ENCODE results near the gene FMO3.
A peak's percentile ranks its signal among the peaks of the same experiment; 100 is the strongest.

Gene FMO3

DNA sequence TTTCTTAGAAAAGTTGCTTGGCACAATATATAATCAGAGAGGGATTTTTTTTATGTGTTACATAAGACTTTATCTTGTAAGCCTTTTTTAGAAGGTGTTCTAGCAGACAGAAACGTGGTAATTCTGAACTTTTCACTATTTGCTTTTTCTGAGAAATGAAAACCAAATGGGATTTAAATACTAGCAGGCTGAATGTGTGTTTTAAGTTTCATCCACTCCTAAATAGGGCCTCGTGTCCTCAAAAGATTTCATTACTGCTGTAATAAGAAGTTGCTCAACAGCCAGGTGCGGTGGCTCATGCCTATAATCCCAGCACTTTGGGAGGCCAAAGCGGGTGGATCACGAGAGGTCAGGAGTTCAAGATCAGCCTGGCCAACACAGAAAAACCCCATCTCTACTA is 49.7 kb downstream of the FMO3 start:
- DNase-seq (ENCODE audit: low read depth): peak; percentile 12
- H3K4me3 ChIP-seq (ENCODE audit: low read length): no peak overlapping the region
- TF ChIP-seq, protein P1, sequence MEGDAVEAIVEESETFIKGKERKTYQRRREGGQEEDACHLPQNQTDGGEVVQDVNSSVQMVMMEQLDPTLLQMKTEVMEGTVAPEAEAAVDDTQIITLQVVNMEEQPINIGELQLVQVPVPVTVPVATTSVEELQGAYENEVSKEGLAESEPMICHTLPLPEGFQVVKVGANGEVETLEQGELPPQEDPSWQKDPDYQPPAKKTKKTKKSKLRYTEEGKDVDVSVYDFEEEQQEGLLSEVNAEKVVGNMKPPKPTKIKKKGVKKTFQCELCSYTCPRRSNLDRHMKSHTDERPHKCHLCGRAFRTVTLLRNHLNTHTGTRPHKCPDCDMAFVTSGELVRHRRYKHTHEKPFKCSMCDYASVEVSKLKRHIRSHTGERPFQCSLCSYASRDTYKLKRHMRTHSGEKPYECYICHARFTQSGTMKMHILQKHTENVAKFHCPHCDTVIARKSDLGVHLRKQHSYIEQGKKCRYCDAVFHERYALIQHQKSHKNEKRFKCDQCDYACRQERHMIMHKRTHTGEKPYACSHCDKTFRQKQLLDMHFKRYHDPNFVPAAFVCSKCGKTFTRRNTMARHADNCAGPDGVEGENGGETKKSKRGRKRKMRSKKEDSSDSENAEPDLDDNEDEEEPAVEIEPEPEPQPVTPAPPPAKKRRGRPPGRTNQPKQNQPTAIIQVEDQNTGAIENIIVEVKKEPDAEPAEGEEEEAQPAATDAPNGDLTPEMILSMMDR (conservative IDR thresholded peaks at IDR 0.05; ENCODE audit: low read length): no peak

DNA sequence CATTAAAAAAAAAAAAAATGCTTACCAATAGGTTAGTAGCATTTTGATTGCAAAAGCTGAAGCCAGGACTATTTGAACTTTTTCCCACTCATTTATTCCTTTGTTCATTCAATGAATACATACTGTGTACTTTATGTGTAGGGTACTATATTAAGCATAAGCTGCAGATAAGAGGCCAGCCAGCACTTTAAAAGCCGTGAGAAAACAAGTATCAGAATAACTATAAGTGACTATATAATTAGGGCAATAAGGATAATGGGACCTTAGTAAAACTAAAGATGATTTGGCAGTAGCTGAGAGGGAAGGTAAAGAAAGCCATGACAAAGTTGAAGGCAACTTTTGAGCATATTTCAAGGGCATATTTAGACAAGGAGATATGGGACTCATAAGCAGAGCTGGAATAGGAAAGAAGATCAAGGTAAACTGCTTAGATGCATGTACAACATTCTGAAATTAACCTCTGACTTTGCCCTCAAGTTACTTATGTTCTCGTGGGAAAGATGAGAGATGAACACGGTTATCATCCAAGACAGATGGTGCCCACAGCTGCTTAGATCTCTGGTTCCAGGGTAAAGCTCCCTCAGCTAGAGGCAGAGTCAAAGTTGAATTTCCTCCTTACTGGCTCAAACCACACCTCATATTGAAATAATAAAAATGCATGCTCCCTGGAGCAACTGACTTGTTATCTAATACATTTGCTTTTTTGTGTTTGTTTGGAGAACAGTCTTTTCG is 50.4 kb downstream of the FMO3 start:
- TF ChIP-seq, protein P1 (conservative IDR thresholded peaks at IDR 0.05; ENCODE audit: low read length): no peak
- no peak overlapping the region for H3K4me3 ChIP-seq (ENCODE audit: low read length)
- DNase-seq (ENCODE audit: low read depth): no peak

DNA sequence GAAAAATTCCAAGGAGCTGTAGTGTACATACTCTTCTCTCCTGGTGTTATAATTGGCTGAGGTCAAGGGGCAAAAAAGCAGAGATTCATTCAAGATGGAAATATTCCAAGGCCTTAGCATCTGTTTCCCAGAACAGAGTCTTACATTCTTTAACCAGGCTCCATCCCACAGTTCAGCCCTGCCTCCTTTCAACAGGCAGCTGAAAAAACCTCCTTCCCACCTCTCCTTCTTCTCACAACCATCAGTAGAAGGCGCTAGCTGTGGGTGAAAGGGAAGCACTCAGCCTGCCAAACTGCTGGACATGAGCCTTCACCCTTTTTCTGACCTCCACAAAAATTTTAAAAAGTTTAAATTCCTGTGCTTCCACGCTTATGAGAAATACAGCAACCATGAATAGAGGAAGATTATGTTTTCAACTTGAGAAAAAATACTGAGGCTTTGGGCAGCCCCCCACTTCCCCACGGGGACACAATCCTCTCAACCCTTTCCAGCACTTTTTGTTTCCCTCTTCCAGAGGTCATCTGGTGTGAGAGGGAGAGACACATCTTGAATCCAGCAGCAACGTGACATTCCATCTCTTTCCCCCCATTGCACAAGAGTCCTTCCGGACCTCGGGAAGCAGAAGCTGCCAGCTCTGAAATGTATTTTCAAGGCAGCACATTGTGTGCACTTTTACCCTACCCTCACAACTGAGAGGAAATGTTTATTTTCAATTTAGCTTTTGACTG is 51.1 kb downstream of the FMO3 start:
- H3K4me3 ChIP-seq (ENCODE audit: low read length): no peak overlapping the region
- DNase-seq (ENCODE audit: low read depth): peak; percentile 97
- TF ChIP-seq, protein P1 (conservative IDR thresholded peaks at IDR 0.05; ENCODE audit: low read length): peak; percentile 58

DNA sequence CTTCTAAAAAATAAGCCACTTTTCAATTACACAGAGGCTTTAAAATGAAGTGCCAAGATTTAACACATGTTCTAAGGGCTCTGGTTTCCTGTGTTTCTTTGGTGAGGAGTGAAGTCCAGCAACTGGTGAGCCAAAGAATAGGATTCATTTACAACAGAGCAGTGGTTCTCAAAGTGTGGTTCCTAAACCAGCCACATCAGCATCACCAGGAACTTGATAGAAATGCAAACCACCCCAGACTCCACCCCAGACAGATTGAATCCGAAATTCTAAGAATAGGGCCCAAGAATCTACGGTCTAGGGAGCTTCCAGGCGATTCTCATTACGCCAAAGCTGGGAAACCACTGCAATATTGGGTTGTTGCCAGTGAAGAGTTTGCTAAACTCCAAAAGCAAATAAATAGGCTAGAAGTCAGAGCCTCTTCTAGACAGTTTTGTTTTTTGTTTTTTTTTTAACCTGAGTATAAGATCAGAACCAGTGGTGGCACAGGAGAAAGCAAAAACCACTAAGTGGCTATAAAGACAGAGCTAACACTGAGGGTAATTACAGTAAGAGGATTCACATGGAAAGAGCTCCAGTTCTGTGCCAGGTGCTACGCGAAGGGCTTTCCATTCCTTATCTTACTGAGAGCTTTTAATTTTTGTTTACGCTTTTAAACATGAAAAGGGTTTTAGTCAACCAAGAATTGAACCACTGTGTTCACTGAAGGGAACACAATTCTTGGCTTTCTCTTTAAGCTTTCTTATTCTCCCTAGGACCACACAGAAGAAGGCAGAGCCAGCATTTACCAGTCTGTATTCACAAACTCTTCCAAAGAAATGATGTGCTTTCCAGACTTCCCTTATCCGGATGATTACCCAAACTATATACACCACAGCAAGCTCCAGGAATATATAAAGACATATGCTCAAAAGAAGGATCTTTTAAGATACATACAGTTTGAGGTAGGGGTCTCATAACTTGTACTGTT is 52.0 kb downstream of the FMO3 start:
- TF ChIP-seq, protein P1 (conservative IDR thresholded peaks at IDR 0.05; ENCODE audit: low read length): 0 out of 2 replicates have a peak, but pooled peaks have one; percentile 3
- H3K4me3 ChIP-seq (ENCODE audit: low read length): no peak overlapping the region
- peak; percentile 91 for DNase-seq (ENCODE audit: low read depth)

DNA sequence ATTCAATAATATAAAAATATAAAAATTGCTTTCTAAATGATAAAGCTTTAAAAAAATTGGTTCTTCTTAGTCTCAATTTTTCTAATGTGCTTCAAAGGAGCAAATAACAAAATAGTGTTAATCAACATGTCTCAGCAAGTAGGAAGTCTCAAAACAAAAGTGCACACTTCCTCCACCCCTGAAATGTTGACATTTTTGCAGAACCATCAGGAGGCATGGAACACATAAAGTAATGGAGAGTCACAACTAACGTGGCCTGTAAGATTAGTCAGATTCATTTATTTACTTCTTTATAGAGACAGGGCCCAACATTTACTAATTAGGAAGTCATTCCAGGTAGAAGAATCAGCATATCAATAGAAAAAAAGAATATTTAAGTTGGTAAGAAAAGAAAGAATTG is 59.5 kb downstream of the FMO3 start:
- DNase-seq (ENCODE audit: low read depth): no peak
- no peak overlapping the region for H3K4me3 ChIP-seq (ENCODE audit: low read length)
- TF ChIP-seq, protein P1 (conservative IDR thresholded peaks at IDR 0.05; ENCODE audit: low read length): no peak

DNA sequence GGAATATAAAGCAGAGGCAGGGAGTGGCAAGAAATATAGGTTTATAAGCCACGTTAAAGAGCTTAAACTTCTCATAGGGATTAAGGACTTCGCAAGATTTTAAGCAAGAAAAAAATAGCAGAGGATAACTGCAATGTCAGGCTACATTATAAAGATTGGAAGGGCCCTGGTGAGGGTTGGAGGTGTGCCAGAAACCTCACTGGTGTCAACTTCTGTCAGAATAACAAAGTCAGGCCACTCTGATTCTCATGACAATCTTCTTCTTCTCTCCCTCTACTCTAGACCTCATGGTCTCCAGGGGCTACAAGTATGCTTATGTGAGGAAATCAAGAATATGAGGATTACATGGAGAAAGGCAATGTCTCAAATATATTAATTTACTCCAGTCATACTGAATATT is 61.8 kb downstream of the FMO3 start:
- H3K4me3 ChIP-seq (ENCODE audit: low read length): no peak overlapping the region
- TF ChIP-seq, protein P1 (conservative IDR thresholded peaks at IDR 0.05; ENCODE audit: low read length): no peak
- DNase-seq (ENCODE audit: low read depth): no peak

All from AG10803 (cell line).